ENCODE results near the gene BST1.

BST1 gene

DNA sequence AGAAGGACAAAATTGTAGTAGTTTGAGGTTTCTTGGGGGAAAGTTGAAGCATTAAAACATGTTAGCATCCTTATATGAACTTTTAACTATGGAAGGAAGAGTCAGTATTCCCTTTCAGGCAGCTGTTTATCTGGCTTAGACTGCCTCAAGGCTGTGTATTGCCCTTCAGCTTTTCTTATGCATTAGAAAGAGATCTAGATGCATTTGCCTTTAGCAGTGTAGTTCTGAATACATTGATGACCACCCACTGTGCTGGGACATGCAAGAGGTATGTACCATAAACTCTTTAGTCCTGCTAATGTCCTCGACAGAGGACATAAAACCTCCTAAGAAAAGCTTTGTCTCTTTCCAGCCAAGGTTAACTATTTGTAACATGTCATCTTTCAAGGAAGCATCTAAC, 18.4 kb upstream of the BST1 start:
- DNase-seq (ENCODE audit: low spot score) = no peak
- TF ChIP-seq, protein P1, sequence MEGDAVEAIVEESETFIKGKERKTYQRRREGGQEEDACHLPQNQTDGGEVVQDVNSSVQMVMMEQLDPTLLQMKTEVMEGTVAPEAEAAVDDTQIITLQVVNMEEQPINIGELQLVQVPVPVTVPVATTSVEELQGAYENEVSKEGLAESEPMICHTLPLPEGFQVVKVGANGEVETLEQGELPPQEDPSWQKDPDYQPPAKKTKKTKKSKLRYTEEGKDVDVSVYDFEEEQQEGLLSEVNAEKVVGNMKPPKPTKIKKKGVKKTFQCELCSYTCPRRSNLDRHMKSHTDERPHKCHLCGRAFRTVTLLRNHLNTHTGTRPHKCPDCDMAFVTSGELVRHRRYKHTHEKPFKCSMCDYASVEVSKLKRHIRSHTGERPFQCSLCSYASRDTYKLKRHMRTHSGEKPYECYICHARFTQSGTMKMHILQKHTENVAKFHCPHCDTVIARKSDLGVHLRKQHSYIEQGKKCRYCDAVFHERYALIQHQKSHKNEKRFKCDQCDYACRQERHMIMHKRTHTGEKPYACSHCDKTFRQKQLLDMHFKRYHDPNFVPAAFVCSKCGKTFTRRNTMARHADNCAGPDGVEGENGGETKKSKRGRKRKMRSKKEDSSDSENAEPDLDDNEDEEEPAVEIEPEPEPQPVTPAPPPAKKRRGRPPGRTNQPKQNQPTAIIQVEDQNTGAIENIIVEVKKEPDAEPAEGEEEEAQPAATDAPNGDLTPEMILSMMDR (IDR thresholded peaks at IDR 0.05; ENCODE audit: extremely low read depth, missing control alignments) = no peak

DNA sequence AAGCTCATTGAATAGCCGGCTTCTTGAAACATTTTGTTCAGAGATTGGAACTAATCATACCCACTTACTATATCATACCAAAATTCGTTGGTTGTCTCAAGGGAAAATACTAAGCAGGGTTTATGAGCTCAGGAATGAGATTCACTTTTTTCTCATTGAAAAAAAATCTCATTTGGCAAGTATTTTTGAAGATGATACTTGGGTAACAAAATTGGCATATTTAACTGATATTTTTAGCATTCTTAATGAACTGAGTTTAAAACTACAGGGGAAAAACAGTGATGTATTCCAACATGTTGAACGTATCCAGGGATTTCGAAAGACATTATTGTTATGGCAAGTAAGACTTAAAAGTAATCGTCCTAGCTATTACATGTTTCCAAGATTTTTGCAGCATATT, 14.8 kb upstream of the BST1 start:
- no peak for DNase-seq (ENCODE audit: low spot score)

DNA sequence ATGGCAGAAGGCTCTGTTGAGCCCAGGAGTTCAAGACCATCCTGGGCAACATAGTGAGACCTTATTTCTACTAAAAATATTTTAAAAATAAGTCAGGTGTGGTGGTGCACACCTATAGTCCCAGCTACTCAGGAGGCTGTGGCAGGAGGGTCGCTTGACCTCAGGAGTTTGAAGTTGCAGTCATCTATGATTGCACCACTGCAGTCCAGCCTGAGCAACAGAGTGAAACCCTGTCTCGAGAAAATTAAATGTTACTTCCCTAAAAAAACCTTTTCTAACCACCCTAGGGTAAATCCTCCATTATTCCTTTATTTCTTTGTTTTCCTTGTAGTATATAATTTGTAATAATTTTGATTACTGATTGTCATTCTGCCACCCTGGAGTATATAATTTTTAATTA, 13.3 kb upstream of the BST1 start:
- TF ChIP-seq, protein P1 (IDR thresholded peaks at IDR 0.05; ENCODE audit: extremely low read depth, missing control alignments) = no peak
- no peak for DNase-seq (ENCODE audit: low spot score)

More for the DNA sequence above, 14.8 kb upstream of the BST1 start:
- TF ChIP-seq, protein P1 (IDR thresholded peaks at IDR 0.05; ENCODE audit: extremely low read depth, missing control alignments) = no peak

DNA sequence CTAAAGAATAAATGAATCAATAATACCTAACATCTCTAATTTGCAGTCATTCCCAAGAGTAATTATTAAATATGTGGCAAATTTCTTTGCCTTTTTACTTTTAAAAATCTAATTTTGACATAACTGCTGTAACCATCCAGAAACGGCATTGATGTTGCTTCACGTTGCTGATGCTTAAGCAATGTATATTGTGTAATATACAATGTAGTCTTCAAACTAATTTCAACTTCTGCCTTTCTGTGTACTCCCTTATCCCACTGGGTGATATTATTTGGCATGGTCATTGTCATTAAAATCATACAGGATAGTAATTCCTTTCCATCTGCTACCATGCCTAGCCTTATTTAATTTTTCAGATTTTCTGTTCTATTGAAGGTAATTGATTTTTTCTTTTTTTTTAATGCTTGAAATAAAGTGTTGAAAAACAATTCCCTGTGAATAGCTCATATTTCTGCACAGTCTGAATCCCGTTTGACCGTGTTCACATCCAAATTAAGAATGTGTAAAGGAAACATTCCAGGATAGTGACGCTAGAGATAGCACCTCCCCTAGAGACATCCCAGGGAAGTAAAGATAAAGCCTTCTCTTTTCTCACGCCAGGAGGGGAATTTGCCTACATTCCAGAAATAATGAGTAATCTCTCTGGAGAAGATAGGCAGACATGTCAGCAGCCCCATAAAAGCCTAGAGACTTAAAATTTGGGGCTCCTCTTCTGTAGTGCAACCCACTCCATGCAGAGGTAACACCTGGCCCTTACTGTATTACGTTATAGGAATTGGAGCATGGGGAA, 12.7 kb upstream of the BST1 start:
- DNase-seq (ENCODE audit: low spot score) = no peak
- TF ChIP-seq, protein P1 (IDR thresholded peaks at IDR 0.05; ENCODE audit: extremely low read depth, missing control alignments) = no peak

DNA sequence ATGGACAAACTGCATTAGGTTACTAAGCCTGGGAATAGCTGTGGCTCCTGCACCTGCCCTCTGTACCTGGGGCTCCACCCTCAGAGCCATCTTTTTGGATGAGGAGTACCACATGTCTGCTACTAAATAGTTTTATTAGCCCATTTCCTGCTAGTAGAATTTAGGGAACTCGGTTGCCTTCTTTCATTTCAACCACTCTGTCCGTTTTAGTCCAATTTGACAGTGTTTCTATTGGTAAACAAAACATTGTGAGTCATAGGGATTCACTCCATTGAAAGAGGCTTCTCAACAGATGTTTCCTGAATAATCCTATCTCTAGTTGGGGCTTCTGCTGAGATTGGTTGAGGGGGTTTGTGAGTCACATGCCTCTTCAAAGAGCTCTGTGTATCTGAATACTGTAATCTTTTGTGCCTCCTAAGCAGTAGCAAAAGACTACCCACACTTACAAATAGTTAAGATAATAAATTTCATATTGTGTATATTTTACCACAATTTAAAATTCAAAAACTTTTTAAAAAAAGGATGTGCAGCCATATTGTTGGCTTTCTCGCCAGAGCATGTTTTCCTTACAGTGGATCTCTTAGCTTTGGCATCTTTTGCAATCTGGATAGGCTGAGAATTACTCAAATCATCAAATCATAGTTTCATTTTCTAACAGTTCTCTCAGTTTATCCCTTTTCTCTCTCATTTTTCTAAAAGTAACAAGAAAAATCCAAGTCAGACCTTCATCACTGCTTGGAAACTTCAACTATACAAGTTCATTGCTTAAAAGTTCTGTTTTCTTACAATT, 11.3 kb upstream of the BST1 start:
- TF ChIP-seq, protein P1 (IDR thresholded peaks at IDR 0.05; ENCODE audit: extremely low read depth, missing control alignments) = no peak
- no peak for DNase-seq (ENCODE audit: low spot score)

DNA sequence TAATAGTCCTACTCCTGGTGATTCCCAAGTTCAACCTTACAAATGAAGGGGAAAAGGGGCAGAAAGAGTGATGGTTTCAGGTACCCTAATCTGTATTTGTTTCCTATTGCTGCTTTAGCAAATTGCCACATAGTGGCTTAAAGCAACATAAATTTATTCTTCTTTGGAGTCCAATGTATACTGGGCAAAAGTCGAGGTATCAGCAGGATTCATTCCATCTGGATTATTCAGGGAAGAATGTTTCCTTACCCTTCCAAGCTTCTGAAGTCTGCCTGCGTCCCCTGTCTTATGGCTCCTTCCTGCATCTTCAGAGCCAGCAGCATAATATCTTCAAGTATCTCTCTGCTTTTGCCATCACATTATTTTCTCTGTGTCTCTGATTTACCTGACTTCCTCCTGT, 10.3 kb upstream of the BST1 start:
- DNase-seq (ENCODE audit: low spot score) = no peak
- TF ChIP-seq, protein P1 (IDR thresholded peaks at IDR 0.05; ENCODE audit: extremely low read depth, missing control alignments) = no peak

DNA sequence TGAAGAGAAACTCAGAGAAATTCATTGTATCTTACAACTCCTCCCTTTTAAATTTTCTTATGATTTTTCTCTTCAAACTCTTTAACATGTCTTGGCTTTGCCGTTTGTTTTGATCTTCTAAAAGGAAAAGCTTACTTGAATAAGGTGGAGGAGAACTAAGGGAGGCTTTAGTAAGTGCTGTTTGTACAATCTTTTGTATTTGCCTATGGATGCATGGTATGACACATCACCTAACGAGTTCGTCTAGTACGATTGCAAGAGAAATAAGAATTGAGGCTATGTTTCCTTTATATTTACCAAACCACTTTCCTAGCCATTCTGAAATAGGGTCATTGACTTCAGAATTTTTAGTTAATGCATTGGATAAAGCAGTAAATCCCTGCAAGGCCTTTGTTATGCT, 8.4 kb upstream of the BST1 start:
- DNase-seq (ENCODE audit: low spot score) = no peak

More for the DNA sequence above, 8.4 kb upstream of the BST1 start:
- TF ChIP-seq, protein P1 (IDR thresholded peaks at IDR 0.05; ENCODE audit: extremely low read depth, missing control alignments) = no peak

Measured in GM20000 (cell line).